ENCODE measurements around the gene S100A14. TPM values are rescaled to one million over a fixed set of nuclear protein-coding genes. Genes with fewer than 3 reads are reported as not detected.
A peak's percentile ranks its signal among the peaks of the same experiment; 100 is the strongest.

The S100A14 gene
- total and polyA plus RNA-seq, 2 of the 4 experiments (the other 2 are of a cell fraction), result 0.10 TPM; not detected in 1

DNA sequence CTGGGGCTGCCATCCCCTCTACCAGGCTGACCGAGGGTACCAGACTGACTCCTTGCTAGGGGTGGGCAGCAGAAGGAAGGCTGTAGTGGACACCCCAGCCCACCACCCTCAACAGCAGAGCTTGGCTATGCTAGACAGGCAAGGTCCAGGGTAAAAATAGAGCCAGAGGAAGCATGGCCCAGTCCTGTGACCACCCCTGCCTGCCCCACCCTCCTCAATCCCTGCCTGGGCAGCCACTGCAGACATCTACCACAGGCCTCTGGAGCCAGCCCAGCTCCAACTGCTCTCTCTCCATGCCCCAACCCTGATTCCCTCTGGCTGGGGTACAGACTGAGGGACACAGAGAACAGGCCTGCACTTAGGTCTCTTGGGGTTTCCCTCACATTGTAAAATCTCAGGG lies 13.8 kb upstream of the S100A14 start:
- ATAC-seq (ENCODE audit: low read depth) (no peak), DNase-seq (no peak)
- Histone ChIP-seq H2AK9ac (replicated peaks; ENCODE audit: low read depth, low read length, poor library complexity) (peak overlapping the region; percentile 79), H3K27me3 (ENCODE audit: control insufficient read depth, insufficient read depth, low read length) (no peaks in the 10 kb centered on the region), H2BK20ac (ENCODE audit: low read depth, low read length) (no peak overlapping the region), H3K14ac (replicated peaks; ENCODE audit: low read depth, low read length) (no peak overlapping the region), H3K9me3 (ENCODE audit: control insufficient read depth, insufficient read depth, low read length) (no peaks in the 10 kb centered on the region), H4K91ac (ENCODE audit: insufficient read depth, low read depth, low read length) (no peak overlapping the region), H3K4me1 (ENCODE audit: control insufficient read depth, insufficient read depth, low read length) (peaks cover 16% of the 10 kb centered on the region), H4K5ac (ENCODE audit: low read depth, low read length) (no peak overlapping the region), H3K23ac (ENCODE audit: low read depth, low read length) (no peak overlapping the region), H3K4me3 (ENCODE audit: insufficient read depth, low read depth, low read length) (no peak overlapping the region), H3K9me1 (ENCODE audit: insufficient read depth, low read length) (peaks cover 24% of the 10 kb centered on the region), H3K4ac (ENCODE audit: low read depth, low read length) (peak overlapping the region; percentile 28), H2AFZ (replicated peaks; ENCODE audit: low read length, poor library complexity) (peak overlapping the region; percentile 23), H2AK5ac (ENCODE audit: low read depth, low read length) (no peak overlapping the region), H4K8ac (ENCODE audit: low read depth in 2 of 2, low read length in 2 of 2) (no peak overlapping the region), H3K4me2 (ENCODE audit: low read depth, low read length) (no peak overlapping the region), H3K36me3 (ENCODE audit: control insufficient read depth, insufficient read depth, low read length) (0 out of 2 replicates have a peak, but pooled peaks cover 5% of the 10 kb centered on the region), H2BK15ac (ENCODE audit: low read depth, low read length) (no peak overlapping the region), H3K18ac (ENCODE audit: low read depth, low read length) (no peak overlapping the region), H3K79me1 (ENCODE audit: low read depth in 1 of 2, low read length in 2 of 2) (peaks cover 19 to 30% of the 10 kb centered on the region in 2 experiments), H3K9ac (ENCODE audit: low read depth, low read length) (no peak overlapping the region), H3K27ac (ENCODE audit: insufficient read depth, low read length) (no peak overlapping the region), H4K20me1 (ENCODE audit: insufficient read depth, low read length) (peaks cover 9% of the 10 kb centered on the region; the same call in 1 of the 2 replicates), H2BK5ac (ENCODE audit: low read depth, low read length, poor library complexity, severe bottlenecking) (no peak overlapping the region), H2BK120ac (ENCODE audit: low read depth, low read length) (no peak overlapping the region), H3K56ac (ENCODE audit: extremely low read depth, insufficient read depth, low read length) (no peak overlapping the region)
- dilution Hi-C loops (cut with HindIII; ENCODE audit: low sequenced_read_pairs, unreplicated experiment) (no loop called here), intact Hi-C loops (cut with micrococcal nuclease) (loop anchor here (5.0 kb wide), 1 partner anchor 98 kb away; no protein-coding TSS in a partner anchor), in situ Hi-C loops (cut with MboI; ENCODE audit: low sequenced_read_pairs) (no loop called here)
- POLR2A ChIA-PET (ENCODE audit: unreplicated experiment), result no interaction called here
- no CpG with 5 or more reads among the region's 1 CpG for whole genome bisulfite sequencing, 2 experiments (ENCODE audit: extremely low coverage in 2 of 2, insufficient read length in 1 of 2)
- BruUV-seq (replicated peaks), result no TSS peak
- CTCF ChIA-PET, result interaction anchor here (1.2 kb wide), 1 partner anchor 58 kb away, joined by 3 read pairs; no protein-coding TSS in a partner anchor
- no peak for TF ChIP-seq FOS (IDR thresholded peaks at IDR 0.05; ENCODE audit: low read depth, low read length)
- TF ChIP-seq POLR2A (IDR thresholded peaks at IDR 0.05; ENCODE audit: low read depth, low read length), result no peak
- TF ChIP-seq NFE2L2 (IDR thresholded peaks at IDR 0.05; ENCODE audit: low read depth, low read length), result no peak
